Esophagus muscularis mucosa (tissue), 4 donors: Measurements from ENCODE around the gene GDF2.

ENCODE experiments used
- CTCF ChIP-seq, 3 experiments: fragments of 200-600 bp in 2 of 3; fragments of 450-650 bp in 1 of 3; sonication (generic) in 2 of 3; IDR thresholded peaks; one replicate each; pipeline ENCODE4 v1.5.1; 2017 to 2019; ENCODE audit warnings: antibody characterized with exemption in 3 of 3, mild to moderate bottlenecking in 2 of 3, moderate library complexity in 1 of 3
- EP300 ChIP-seq: sonication (generic); formaldehyde crosslinking; IDR thresholded peaks from one replicate; pipeline ENCODE4 v1.6.1; 2017; ENCODE audit warnings: antibody characterized with exemption
- POLR2A ChIP-seq: fragments of 450-650 bp; IDR thresholded peaks from one replicate; pipeline ENCODE4 v1.6.1; 2017; ENCODE audit warnings: antibody characterized with exemption, moderate library complexity, mild to moderate bottlenecking, low read depth

- no peak for TF ChIP-seq CTCF (IDR thresholded peaks at IDR 0.05)
- TF ChIP-seq EP300, result no peak
- no peak for TF ChIP-seq POLR2A
Measured at GRCh38 chr10:47335906-47336305, 13.7 kb downstream of the GDF2 start.
